ENCODE data around the gene DRGX.

The DRGX gene

DNA sequence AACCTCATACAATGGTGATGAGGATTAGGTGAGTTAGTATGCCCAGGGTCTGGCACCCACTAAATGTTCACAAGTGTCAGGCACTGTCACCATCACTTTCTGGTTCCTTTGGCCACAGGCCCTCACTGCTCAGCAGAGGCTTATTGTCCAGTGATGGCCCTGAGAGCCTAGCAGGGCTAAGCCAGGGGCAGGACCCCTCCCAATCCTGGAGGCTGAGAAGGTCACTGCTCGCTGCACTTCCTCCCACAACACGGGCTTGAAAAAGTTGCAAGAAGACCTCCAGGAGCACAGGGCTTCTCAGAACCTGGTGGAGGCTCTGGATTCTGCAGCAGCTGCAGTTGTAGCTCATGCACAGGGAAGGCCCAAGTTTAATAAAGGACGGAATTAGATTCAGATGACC lies 48.1 kb downstream of the DRGX start:
- H3K36me3 ChIP-seq, result no peaks in the 10 kb centered on the region
- H3K27ac ChIP-seq, result no peak overlapping the region
- TF ChIP-seq, protein P1, sequence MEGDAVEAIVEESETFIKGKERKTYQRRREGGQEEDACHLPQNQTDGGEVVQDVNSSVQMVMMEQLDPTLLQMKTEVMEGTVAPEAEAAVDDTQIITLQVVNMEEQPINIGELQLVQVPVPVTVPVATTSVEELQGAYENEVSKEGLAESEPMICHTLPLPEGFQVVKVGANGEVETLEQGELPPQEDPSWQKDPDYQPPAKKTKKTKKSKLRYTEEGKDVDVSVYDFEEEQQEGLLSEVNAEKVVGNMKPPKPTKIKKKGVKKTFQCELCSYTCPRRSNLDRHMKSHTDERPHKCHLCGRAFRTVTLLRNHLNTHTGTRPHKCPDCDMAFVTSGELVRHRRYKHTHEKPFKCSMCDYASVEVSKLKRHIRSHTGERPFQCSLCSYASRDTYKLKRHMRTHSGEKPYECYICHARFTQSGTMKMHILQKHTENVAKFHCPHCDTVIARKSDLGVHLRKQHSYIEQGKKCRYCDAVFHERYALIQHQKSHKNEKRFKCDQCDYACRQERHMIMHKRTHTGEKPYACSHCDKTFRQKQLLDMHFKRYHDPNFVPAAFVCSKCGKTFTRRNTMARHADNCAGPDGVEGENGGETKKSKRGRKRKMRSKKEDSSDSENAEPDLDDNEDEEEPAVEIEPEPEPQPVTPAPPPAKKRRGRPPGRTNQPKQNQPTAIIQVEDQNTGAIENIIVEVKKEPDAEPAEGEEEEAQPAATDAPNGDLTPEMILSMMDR (IDR thresholded peaks at IDR 0.05), result no peak
- no peaks in the 10 kb centered on the region for H3K4me1 ChIP-seq (ENCODE audit: control insufficient read depth in 1 of 2, insufficient read depth in 1 of 2, low read depth in 1 of 2, low read length in 1 of 2)
- H3K9me3 ChIP-seq, result no peaks in the 10 kb centered on the region
- H3K4me3 ChIP-seq (ENCODE audit: low read depth in 1 of 2, low read length in 1 of 2), result no peak overlapping the region
- H3K27me3 ChIP-seq, result no peaks in the 10 kb centered on the region

DNA sequence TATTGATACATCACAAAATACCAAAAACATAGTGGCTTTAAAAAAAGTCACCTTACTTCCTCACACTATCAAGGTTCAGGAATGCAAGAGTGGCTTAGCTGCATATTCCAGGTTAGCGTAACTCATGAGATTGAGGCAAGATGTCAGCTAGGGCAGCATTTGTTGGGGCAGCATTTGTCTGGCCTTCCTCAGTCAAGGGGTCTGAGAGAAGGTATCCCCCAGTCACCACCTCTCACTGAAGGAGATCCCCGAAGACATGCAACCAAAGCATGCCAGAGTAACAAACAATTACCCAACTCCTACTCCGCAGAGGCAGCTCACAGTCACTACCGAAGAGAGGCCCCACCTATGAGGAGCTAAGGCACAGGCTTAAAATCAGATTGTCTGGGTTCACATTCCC lies 48.5 kb downstream of the DRGX start:
- Histone ChIP-seq H3K36me3 (no peaks in the 10 kb centered on the region), H3K27me3 (no peaks in the 10 kb centered on the region), H3K4me3 (ENCODE audit: low read depth in 1 of 2, low read length in 1 of 2) (no peak overlapping the region), H3K4me1 (ENCODE audit: control insufficient read depth in 1 of 2, insufficient read depth in 1 of 2, low read depth in 1 of 2, low read length in 1 of 2) (no peaks in the 10 kb centered on the region), H3K27ac (no peak overlapping the region), H3K9me3 (no peaks in the 10 kb centered on the region)
- TF ChIP-seq, protein P1 (IDR thresholded peaks at IDR 0.05), result no peak

DNA sequence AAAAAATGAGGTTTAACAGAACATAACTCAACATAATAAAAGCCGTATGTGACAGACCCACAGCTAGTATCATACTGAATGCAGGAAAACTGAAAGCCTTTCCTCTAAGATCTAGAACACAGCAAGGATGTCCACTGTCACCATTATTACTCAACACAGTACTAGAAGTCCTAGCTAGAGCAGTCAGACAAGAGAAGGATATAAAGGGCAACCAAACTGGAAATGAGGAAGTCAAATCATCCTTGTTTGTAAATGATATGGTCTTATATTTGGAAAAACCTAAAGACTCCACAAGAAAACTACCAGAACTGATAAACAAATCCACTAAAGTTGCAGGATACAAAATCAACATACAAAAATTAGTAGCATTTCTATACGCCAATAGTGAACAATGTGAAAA lies 51.0 kb downstream of the DRGX start:
- Histone ChIP-seq H3K27ac (no peak overlapping the region), H3K4me3 (ENCODE audit: low read depth in 1 of 2, low read length in 1 of 2) (no peak overlapping the region), H3K36me3 (no peaks in the 10 kb centered on the region), H3K27me3 (no peaks in the 10 kb centered on the region), H3K4me1 (ENCODE audit: control insufficient read depth in 1 of 2, insufficient read depth in 1 of 2, low read depth in 1 of 2, low read length in 1 of 2) (no peaks in the 10 kb centered on the region), H3K9me3 (no peaks in the 10 kb centered on the region)
- TF ChIP-seq, protein P1 (IDR thresholded peaks at IDR 0.05), result no peak

DNA sequence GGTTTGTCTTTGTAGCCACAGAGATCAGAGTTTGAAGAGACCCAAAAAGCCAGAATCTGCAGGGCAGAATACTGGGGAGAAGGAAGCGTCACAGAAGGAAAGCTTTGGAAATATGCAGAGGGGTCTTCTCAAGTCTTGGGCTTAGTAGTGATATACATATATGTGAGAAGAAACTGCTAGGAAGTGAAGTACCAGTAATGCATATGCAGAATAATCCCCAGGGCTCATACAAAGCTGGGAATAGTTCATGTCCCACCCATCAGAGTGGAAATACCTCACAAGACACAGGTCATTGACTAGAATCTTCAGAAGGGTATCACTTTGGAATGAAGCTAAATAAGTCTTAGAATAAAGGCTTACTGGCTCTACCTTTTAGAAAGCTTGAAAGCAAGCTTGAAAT lies 57.3 kb downstream of the DRGX start:
- no peaks in the 10 kb centered on the region for H3K9me3 ChIP-seq
- H3K4me1 ChIP-seq (ENCODE audit: control insufficient read depth in 1 of 2, insufficient read depth in 1 of 2, low read depth in 1 of 2, low read length in 1 of 2), result peaks cover 6 to 8% of the 10 kb centered on the region in 2 experiments
- H3K27me3 ChIP-seq, result no peaks in the 10 kb centered on the region
- TF ChIP-seq, protein P1 (IDR thresholded peaks at IDR 0.05), result no peak
- no peak overlapping the region for H3K27ac ChIP-seq
- no peaks in the 10 kb centered on the region for H3K36me3 ChIP-seq
- no peak overlapping the region for H3K4me3 ChIP-seq (ENCODE audit: low read depth in 1 of 2, low read length in 1 of 2)

DNA sequence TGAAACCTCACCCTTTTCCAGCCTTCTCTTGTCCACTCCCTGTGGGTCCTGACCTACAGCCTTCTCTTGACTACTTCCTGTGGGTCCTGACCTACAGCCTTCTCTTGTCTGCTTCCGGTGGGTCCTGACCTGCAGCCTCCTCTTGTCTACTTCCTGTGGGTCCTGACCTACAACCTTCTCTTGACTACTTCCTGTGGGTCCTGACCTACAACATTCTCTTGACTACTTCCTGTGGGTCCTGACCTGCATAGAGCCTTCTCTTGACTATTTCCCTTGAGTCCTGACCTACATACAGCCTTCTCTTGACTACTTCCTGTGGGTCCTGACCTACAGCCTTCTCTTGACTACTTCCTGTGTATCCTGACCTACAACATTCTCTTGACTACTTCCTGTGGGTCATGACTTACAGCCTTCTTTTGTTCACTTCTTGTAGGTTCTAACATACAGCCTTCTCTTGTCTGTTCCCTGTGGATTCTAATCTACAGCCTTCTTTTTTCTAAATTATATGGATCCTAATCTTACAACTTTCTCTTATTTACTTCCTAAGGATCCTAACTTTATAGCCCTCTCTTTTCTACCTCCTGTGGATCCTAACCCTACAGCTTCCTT lies 60.4 kb downstream of the DRGX start:
- Histone ChIP-seq H3K27ac (no peak overlapping the region), H3K27me3 (no peaks in the 10 kb centered on the region), H3K9me3 (no peaks in the 10 kb centered on the region), H3K4me3 (ENCODE audit: low read depth in 1 of 2, low read length in 1 of 2) (no peak overlapping the region), H3K4me1 (ENCODE audit: control insufficient read depth in 1 of 2, insufficient read depth in 1 of 2, low read depth in 1 of 2, low read length in 1 of 2) (peaks cover 6 to 8% of the 10 kb centered on the region in 2 experiments), H3K36me3 (no peaks in the 10 kb centered on the region)
- TF ChIP-seq, protein P1 (IDR thresholded peaks at IDR 0.05), result no peak
